Gastrocnemius medialis (tissue), 4 donors: ENCODE results near the gene UBB.

Experiments
- POLR2A ChIP-seq, 2 donors: fragments of 450-650 bp; IDR thresholded peaks; one replicate each; pipeline ENCODE4 v1.6.1; 2017; ENCODE audit warnings: antibody characterized with exemption in 2 of 2, mild to moderate bottlenecking in 2 of 2, moderate library complexity in 2 of 2
- TF ChIP-seq, protein P1 (sequence below), 5 experiments: fragments of 450-650 bp in 3 of 5; fragments of 200-600 bp in 2 of 5; sonication (generic) in 2 of 5; IDR thresholded peaks in 4 of 5; conservative IDR thresholded peaks in 1 of 5; 1 replicate in 4 of 5; 2 replicates in 1 of 5; pipeline ENCODE4 v1.5.1; 2016 to 2019; ENCODE audit warnings: antibody characterized with exemption in 5 of 5, mild to moderate bottlenecking in 3 of 5, moderate library complexity in 3 of 5

GRCh38 chr17:16425202-16425601, 44.3 kb downstream of the UBB start:
- TF ChIP-seq, protein P1, sequence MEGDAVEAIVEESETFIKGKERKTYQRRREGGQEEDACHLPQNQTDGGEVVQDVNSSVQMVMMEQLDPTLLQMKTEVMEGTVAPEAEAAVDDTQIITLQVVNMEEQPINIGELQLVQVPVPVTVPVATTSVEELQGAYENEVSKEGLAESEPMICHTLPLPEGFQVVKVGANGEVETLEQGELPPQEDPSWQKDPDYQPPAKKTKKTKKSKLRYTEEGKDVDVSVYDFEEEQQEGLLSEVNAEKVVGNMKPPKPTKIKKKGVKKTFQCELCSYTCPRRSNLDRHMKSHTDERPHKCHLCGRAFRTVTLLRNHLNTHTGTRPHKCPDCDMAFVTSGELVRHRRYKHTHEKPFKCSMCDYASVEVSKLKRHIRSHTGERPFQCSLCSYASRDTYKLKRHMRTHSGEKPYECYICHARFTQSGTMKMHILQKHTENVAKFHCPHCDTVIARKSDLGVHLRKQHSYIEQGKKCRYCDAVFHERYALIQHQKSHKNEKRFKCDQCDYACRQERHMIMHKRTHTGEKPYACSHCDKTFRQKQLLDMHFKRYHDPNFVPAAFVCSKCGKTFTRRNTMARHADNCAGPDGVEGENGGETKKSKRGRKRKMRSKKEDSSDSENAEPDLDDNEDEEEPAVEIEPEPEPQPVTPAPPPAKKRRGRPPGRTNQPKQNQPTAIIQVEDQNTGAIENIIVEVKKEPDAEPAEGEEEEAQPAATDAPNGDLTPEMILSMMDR (IDR thresholded peaks at IDR 0.05 in 4 of 5, conservative IDR thresholded peaks at IDR 0.05 in 1 of 5) = no peak
- TF ChIP-seq POLR2A (IDR thresholded peaks at IDR 0.05) = no peak
